Measurements from ENCODE around the gene TBL2. TPM values are rescaled to one million over a fixed set of nuclear protein-coding genes. Genes with fewer than 3 reads are reported as not detected.

The TBL2 gene
- total and polyA plus RNA-seq, 2 experiments from 2014 or later: 6.9 to 27.8 TPM

GRCh38 chr7:73522105-73522872, 56.1 kb downstream of the TBL2 start, which contains the start of gene BAZ1B:
BAZ1B (minus strand) TSS chr7:73522293; CDS start chr7:73521933, 360 bp downstream.
- Histone ChIP-seq H3K4me3 (peak within 1 kb of the TSS; percentile 67), H3K9me2 (ENCODE audit: insufficient read depth) (no peaks in the 10 kb centered on the region), H2AFZ (peak within 1 kb of the TSS; percentile 87; the same call in 1 of the 2 replicates), H4K20me1 (replicated peaks; ENCODE audit: insufficient read depth) (peaks cover 32% of the 10 kb centered on the region), H3F3A (replicated peaks; ENCODE audit: low read depth) (0 out of 2 replicates have a peak, but pooled peaks cover 6% of the 10 kb centered on the region), H3K27me3 (ENCODE audit: insufficient read depth) (no peaks in the 10 kb centered on the region), H3K36me3 (ENCODE audit: insufficient read depth) (peaks cover 19% of the 10 kb centered on the region; the same call in 1 of the 2 replicates), H3K79me2 (replicated peaks; ENCODE audit: insufficient read depth) (peaks cover 45% of the 10 kb centered on the region), H3K4me2 (peak within 1 kb of the TSS; percentile 86), H3K4me1 (ENCODE audit: insufficient read depth) (peaks cover 18% of the 10 kb centered on the region), H3K27ac (ENCODE audit: low read depth) (peak within 1 kb of the TSS; percentile 90)
- H3K27ac Mint-ChIP-seq: peak within 1 kb of the TSS; percentile 99
- H3K36me3 Mint-ChIP-seq (ENCODE audit: low read depth): peaks cover 35% of the 10 kb centered on the region
- TF ChIP-seq NANOG (IDR thresholded peaks at IDR 0.05; ENCODE audit: borderline replicate concordance): no peak
- TF ChIP-seq STAT1 (IDR thresholded peaks at IDR 0.05; ENCODE audit: unreplicated experiment): no peak
- peak; percentile 31; the same call in 1 of the 2 replicates for TF ChIP-seq ETS1 (IDR thresholded peaks at IDR 0.05)
- TF ChIP-seq POLR2AphosphoS5 (IDR thresholded peaks at IDR 0.05; ENCODE audit: low read depth): peak; percentile 59; the same call in 1 of the 2 replicates
- TF ChIP-seq REST (IDR thresholded peaks at IDR 0.05; ENCODE audit: unreplicated experiment): no peak
- peak; percentile 79 for TF ChIP-seq CREB1 (CRISPR knock-in tag; IDR thresholded peaks at IDR 0.05; ENCODE audit: low read depth)
- TF ChIP-seq ZNF114 (CRISPR knock-in tag; IDR thresholded peaks at IDR 0.05): no peak
- no peak for TF ChIP-seq JUNB (IDR thresholded peaks at IDR 0.05; ENCODE audit: unreplicated experiment)
- TF ChIP-seq EZH2phosphoT487 (IDR thresholded peaks at IDR 0.05; ENCODE audit: unreplicated experiment): no peak
- no peak for TF ChIP-seq ZNF331 (CRISPR knock-in tag; IDR thresholded peaks at IDR 0.05; ENCODE audit: low read depth)
- TF ChIP-seq ZNF462 (CRISPR knock-in tag; IDR thresholded peaks at IDR 0.05): no peak
- no peaks in the 10 kb centered on the region for H3K9me3 Mint-ChIP-seq
- H3K4me1 Mint-ChIP-seq: peaks cover 29% of the 10 kb centered on the region
- H3K27me3 Mint-ChIP-seq (ENCODE audit: insufficient read depth, low read depth, poor library complexity): peaks cover 16% of the 10 kb centered on the region
- H3K4me3 Mint-ChIP-seq: peak within 1 kb of the TSS; percentile 95
- DNase-seq (ENCODE audit: low spot score) (peak; percentile 99), ATAC-seq (peak; percentile 90)
